ENCODE data around the gene EPHA1.
"Not testable (repeated sequence)": the region's sequence is repeated elsewhere in the genome, so short reads cannot be mapped to it uniquely, and the experiment has no call there.

EPHA1 gene

GRCh38 chr7:143418681-143419458, 10.2 kb upstream of the EPHA1 start:
- ATAC-seq (no peak), DNase-seq (no peak)
- H3K36me3 Mint-ChIP-seq (ENCODE audit: low read depth): peaks cover 9% of the 10 kb centered on the region
- peaks cover 4% of the 10 kb centered on the region for H3K4me1 Mint-ChIP-seq
- no peaks in the 10 kb centered on the region for H3K27me3 Mint-ChIP-seq
- no peaks in the 10 kb centered on the region for H3K9me3 Mint-ChIP-seq
- H3K27ac Mint-ChIP-seq: no peak overlapping the region
- H3K4me3 Mint-ChIP-seq: no peak overlapping the region

- no peak overlapping the region for H3K4me3 Mint-ChIP-seq
- ATAC-seq (no peak), DNase-seq (no peak)
- H3K4me1 Mint-ChIP-seq: peaks cover 4% of the 10 kb centered on the region
- no peak overlapping the region for H3K27ac Mint-ChIP-seq
- H3K36me3 Mint-ChIP-seq (ENCODE audit: low read depth): peaks cover 9% of the 10 kb centered on the region
- no peaks in the 10 kb centered on the region for H3K27me3 Mint-ChIP-seq
- no peaks in the 10 kb centered on the region for H3K9me3 Mint-ChIP-seq
Observed at GRCh38 chr7:143417734-143418383, 9.2 kb upstream of the EPHA1 start.

GRCh38 chr7:143416565-143417149, 8.0 kb upstream of the EPHA1 start:
- no peak for DNase-seq
- peak; percentile 52 for ATAC-seq

GRCh38 chr7:143415742-143416397, 7.2 kb upstream of the EPHA1 start:
- Mint-ChIP-seq H3K27ac (no peak overlapping the region), H3K36me3 (ENCODE audit: low read depth) (peaks cover 9% of the 10 kb centered on the region), H3K9me3 (no peaks in the 10 kb centered on the region), H3K4me1 (peaks cover 12% of the 10 kb centered on the region), H3K4me3 (no peak overlapping the region), H3K27me3 (no peaks in the 10 kb centered on the region)
- ATAC-seq (no peak), DNase-seq (no peak)

More at GRCh38 chr7:143416565-143417149, 8.0 kb upstream of the EPHA1 start:
- no peak overlapping the region for H3K27ac Mint-ChIP-seq
- no peaks in the 10 kb centered on the region for H3K27me3 Mint-ChIP-seq
- no peak overlapping the region for H3K4me3 Mint-ChIP-seq
- no peaks in the 10 kb centered on the region for H3K9me3 Mint-ChIP-seq
- H3K4me1 Mint-ChIP-seq: peaks cover 8% of the 10 kb centered on the region
- peaks cover 9% of the 10 kb centered on the region for H3K36me3 Mint-ChIP-seq (ENCODE audit: low read depth)

- H3K36me3 Mint-ChIP-seq (ENCODE audit: low read depth); DNase-seq; H3K27me3 Mint-ChIP-seq; H3K4me3 Mint-ChIP-seq; ATAC-seq; H3K27ac Mint-ChIP-seq; H3K9me3 Mint-ChIP-seq: not testable (repeated sequence)
- peaks cover 17% of the 10 kb centered on the region for H3K4me1 Mint-ChIP-seq
Observed at GRCh38 chr7:143415209-143415608, 6.6 kb upstream of the EPHA1 start.

GRCh38 chr7:143413123-143413522, 4.5 kb upstream of the EPHA1 start:
- peaks cover 30% of the 10 kb centered on the region for H3K4me1 Mint-ChIP-seq
- ATAC-seq: no peak
- no peak overlapping the region for H3K27ac Mint-ChIP-seq
- H3K9me3 Mint-ChIP-seq: no peaks in the 10 kb centered on the region
- H3K27me3 Mint-ChIP-seq: no peaks in the 10 kb centered on the region
- no peaks in the 10 kb centered on the region for H3K36me3 Mint-ChIP-seq (ENCODE audit: low read depth)
- H3K4me3 Mint-ChIP-seq: no peak overlapping the region
- DNase-seq: no peak

- no peaks in the 10 kb centered on the region for H3K36me3 Mint-ChIP-seq (ENCODE audit: low read depth)
- H3K9me3 Mint-ChIP-seq: no peaks in the 10 kb centered on the region
- ATAC-seq (no peak), DNase-seq (no peak)
- H3K4me3 Mint-ChIP-seq: no peak overlapping the region
- no peaks in the 10 kb centered on the region for H3K27me3 Mint-ChIP-seq
- H3K27ac Mint-ChIP-seq: no peak overlapping the region
- H3K4me1 Mint-ChIP-seq: peaks cover 40% of the 10 kb centered on the region
Observed at GRCh38 chr7:143411976-143412708, 3.5 kb upstream of the EPHA1 start.

- no peak overlapping the region for H3K27ac Mint-ChIP-seq
- DNase-seq (no peak), ATAC-seq (no peak)
- no peak overlapping the region for H3K4me3 Mint-ChIP-seq
- H3K36me3 Mint-ChIP-seq (ENCODE audit: low read depth): no peaks in the 10 kb centered on the region
- no peaks in the 10 kb centered on the region for H3K9me3 Mint-ChIP-seq
- H3K4me1 Mint-ChIP-seq: peaks cover 47% of the 10 kb centered on the region
- no peaks in the 10 kb centered on the region for H3K27me3 Mint-ChIP-seq
Observed at GRCh38 chr7:143410521-143411004, 1.9 kb upstream of the EPHA1 start.

GRCh38 chr7:143408252-143408685, 387 bp downstream of the EPHA1 start:
- H3K27ac Mint-ChIP-seq: peak overlapping the region; percentile 73
- peak overlapping the region; percentile 80 for H3K4me3 Mint-ChIP-seq
- no peaks in the 10 kb centered on the region for H3K27me3 Mint-ChIP-seq
- DNase-seq (no peak), ATAC-seq (no peak)
- no peaks in the 10 kb centered on the region for H3K36me3 Mint-ChIP-seq (ENCODE audit: low read depth)
- no peaks in the 10 kb centered on the region for H3K9me3 Mint-ChIP-seq
- peaks cover 58% of the 10 kb centered on the region for H3K4me1 Mint-ChIP-seq

- DNase-seq: no peak
- H3K27ac Mint-ChIP-seq: peak overlapping the region; percentile 73
- peaks cover 58% of the 10 kb centered on the region for H3K4me1 Mint-ChIP-seq
- peak; percentile 79 for ATAC-seq
- peak overlapping the region; percentile 80 for H3K4me3 Mint-ChIP-seq
- no peaks in the 10 kb centered on the region for H3K9me3 Mint-ChIP-seq
- H3K36me3 Mint-ChIP-seq (ENCODE audit: low read depth): no peaks in the 10 kb centered on the region
- no peaks in the 10 kb centered on the region for H3K27me3 Mint-ChIP-seq
Observed at GRCh38 chr7:143407287-143408251, 1.1 kb downstream of the EPHA1 start.

- Mint-ChIP-seq H3K27ac (no peak overlapping the region), H3K9me3 (no peaks in the 10 kb centered on the region), H3K4me1 (peaks cover 50% of the 10 kb centered on the region), H3K27me3 (no peaks in the 10 kb centered on the region), H3K36me3 (ENCODE audit: low read depth) (no peaks in the 10 kb centered on the region), H3K4me3 (no peak overlapping the region)
- no peak for ATAC-seq
- no peak for DNase-seq
Observed at GRCh38 chr7:143406002-143406357, 2.7 kb downstream of the EPHA1 start.

- Mint-ChIP-seq H3K27ac (no peak overlapping the region), H3K9me3 (no peaks in the 10 kb centered on the region), H3K27me3 (no peaks in the 10 kb centered on the region), H3K4me3 (no peak overlapping the region), H3K36me3 (ENCODE audit: low read depth) (no peaks in the 10 kb centered on the region), H3K4me1 (peaks cover 47% of the 10 kb centered on the region)
- ATAC-seq (no peak), DNase-seq (no peak)
Observed at GRCh38 chr7:143405173-143406001, 3.3 kb downstream of the EPHA1 start.

Data from activated naive CD8-positive, alpha-beta T cell treated with anti-CD3 and anti-CD28 coated beads, Interleukin-2, amount 50 U/mL, for 24 hours (primary cell).